H1 (cell line): ENCODE data around the gene A3GALT2. TPM values are rescaled to one million over a fixed set of nuclear protein-coding genes. Genes with fewer than 3 reads are reported as not detected.

ENCODE experiments used
- CTCF ChIA-PET: fragments of 300-600 bp; sonication (Branson Sonifier 250); formaldehyde crosslinking; loops from one replicate; lab custom pipeline; 2021; ENCODE audit not compliant: partially characterized antibody; lab: Charles Lee
- POLR2A ChIA-PET: fragments of 300-600 bp; sonication (Branson Sonifier 250); formaldehyde crosslinking; loops from one replicate; lab custom pipeline; 2021; ENCODE audit warnings: inconsistent platforms; ENCODE audit not compliant: partially characterized antibody; lab: Charles Lee
- DNase-seq, 2 experiments: peaks; one replicate each; pipeline versions ENCODE4 v3.0.0 to v3.0.0-alpha.2; 2010 to 2022; ENCODE audit warnings: low spot score in 2 of 2, low read depth in 1 of 2, mixed read lengths in 1 of 2
- FAIRE-seq: peaks from 2 replicates; lab custom pipeline; 2011; peaks lifted over from hg19 to GRCh38; lab: Jason Lieb, UNC
- H2AFZ ChIP-seq: 2 replicates; pipeline ENCODE4 v1.8.1; 2012; ENCODE audit warnings: low read length, inconsistent platforms
- H2AK5ac ChIP-seq: 2 replicates; pipeline ENCODE4 v1.6.1; 2013; ENCODE audit warnings: low read depth, low read length
- H2BK120ac ChIP-seq: replicated peaks from 2 replicates; pipeline ENCODE3; 2013; ENCODE audit warnings: low read depth, low read length, inconsistent platforms
- H2BK12ac ChIP-seq: 2 replicates; pipeline ENCODE4 v1.6.1; 2013; ENCODE audit warnings: low read depth, low read length
- H2BK15ac ChIP-seq: 2 replicates; pipeline ENCODE4 v1.6.1; 2013; ENCODE audit warnings: low read length
- H2BK20ac ChIP-seq: 2 replicates; pipeline ENCODE4 v1.6.1; 2013; ENCODE audit warnings: low read length
- H2BK5ac ChIP-seq: 2 replicates; pipeline ENCODE4 v1.6.1; 2013; ENCODE audit warnings: low read depth, low read length
- H3K14ac ChIP-seq: 2 replicates; pipeline ENCODE4 v1.6.1; 2013; ENCODE audit warnings: inconsistent platforms; ENCODE audit not compliant: insufficient read length
- H3K18ac ChIP-seq: 2 replicates; pipeline ENCODE4 v1.6.1; 2013; ENCODE audit warnings: low read length; ENCODE audit errors: extremely low read depth
- H3K23ac ChIP-seq: 2 replicates; pipeline ENCODE4 v1.6.1; 2013; ENCODE audit warnings: inconsistent platforms; ENCODE audit not compliant: insufficient read length
- H3K23me2 ChIP-seq: 2 replicates; pipeline ENCODE4 v1.6.1; 2013; ENCODE audit warnings: low read depth, low read length
- H3K27ac ChIP-seq: 2 replicates; pipeline ENCODE4 v1.6.1; 2011; ENCODE audit warnings: low read depth, low read length, inconsistent platforms
- H3K27me3 ChIP-seq, 4 experiments: replicated peaks in 1 of 4; 1 replicate in 1 of 4; 2 replicates in 3 of 4; pipeline versions ENCODE4 v1.6.1 to v1.8.1; 2011 to 2013; ENCODE audit warnings: low read length in 3 of 4, mild to moderate bottlenecking in 3 of 4, inconsistent platforms in 2 of 4, mixed read lengths in 2 of 4, moderate library complexity in 1 of 4; ENCODE audit not compliant: control insufficient read depth in 3 of 4, insufficient read depth in 3 of 4; ENCODE audit errors: extremely low read depth in 1 of 4
- H3K36me3 ChIP-seq, 4 experiments: 2 replicates each; pipeline versions ENCODE4 v1.6.1 to v1.8.1; 2011 to 2013; ENCODE audit warnings: mild to moderate bottlenecking in 4 of 4, low read length in 3 of 4, moderate library complexity in 2 of 4, control low read depth in 1 of 4, inconsistent platforms in 1 of 4; ENCODE audit not compliant: insufficient read depth in 4 of 4, control insufficient read depth in 2 of 4
- H3K4ac ChIP-seq: replicated peaks from 2 replicates; pipeline ENCODE3; 2013; ENCODE audit warnings: low read length, low read depth, mixed read lengths, inconsistent platforms; ENCODE audit not compliant: insufficient read length
- H3K4me1 ChIP-seq, 4 experiments: replicated peaks in 1 of 4; 1 replicate in 1 of 4; 2 replicates in 3 of 4; pipeline versions ENCODE4 v1.6.1 to v1.8.1; 2011 to 2013; ENCODE audit warnings: low read length in 3 of 4, inconsistent platforms in 2 of 4, mixed read lengths in 1 of 4; ENCODE audit not compliant: insufficient read depth in 4 of 4, control insufficient read depth in 3 of 4
- H3K4me2 ChIP-seq, 2 experiments: 2 replicates each; pipeline versions ENCODE4 v1.6.1 to v1.8.1; 2011 to 2013; ENCODE audit warnings: low read depth in 2 of 2, low read length in 2 of 2, control low read depth in 1 of 2, inconsistent platforms in 1 of 2, mild to moderate bottlenecking in 1 of 2; ENCODE audit not compliant: insufficient read depth in 1 of 2
- H3K4me3 ChIP-seq, 4 experiments: fragments of 200-600, 300-600 bp in 1 of 4; sonication (generic), shearing (Covaris generic), sonication (Bioruptor Twin) in 1 of 4; 2 replicates each; pipeline versions ENCODE4 v1.5.1 to v1.8.1; 2011 to 2016; ENCODE audit warnings: low read length in 4 of 4, low read depth in 3 of 4, control low read depth in 2 of 4, inconsistent platforms in 2 of 4, mild to moderate bottlenecking in 2 of 4, mixed read lengths in 1 of 4, moderate library complexity in 1 of 4; ENCODE audit not compliant: insufficient read depth in 2 of 4; ENCODE audit errors: extremely low read depth in 1 of 4
- H3K56ac ChIP-seq: replicated peaks from 2 replicates; pipeline ENCODE3; 2013; ENCODE audit warnings: low read depth, mild to moderate bottlenecking, mixed read lengths, low read length, inconsistent platforms; ENCODE audit not compliant: insufficient read length
- H3K79me1 ChIP-seq: 2 replicates; pipeline ENCODE4 v1.6.1; 2013; ENCODE audit warnings: low read depth, low read length, control low read depth
- H3K79me2 ChIP-seq, 2 experiments: 2 replicates each; pipeline versions ENCODE4 v1.6.1 to v1.8.1; 2012 to 2013; ENCODE audit warnings: low read length in 2 of 2, mild to moderate bottlenecking in 2 of 2, inconsistent platforms in 1 of 2; ENCODE audit not compliant: insufficient read depth in 2 of 2, control insufficient read depth in 1 of 2
- H3K9ac ChIP-seq, 4 experiments: replicated peaks in 1 of 4; 1 replicate in 1 of 4; 2 replicates in 3 of 4; pipeline versions ENCODE4 v1.6.1 to v1.8.1; 2011 to 2013; ENCODE audit warnings: low read depth in 3 of 4, low read length in 3 of 4, control low read depth in 2 of 4, mild to moderate bottlenecking in 2 of 4, moderate library complexity in 2 of 4, inconsistent platforms in 1 of 4; ENCODE audit errors: extremely low read depth in 1 of 4
- H3K9me3 ChIP-seq, 2 experiments: 2 replicates each; pipeline versions ENCODE4 v1.6.1 to v1.8.1; 2012 to 2013; ENCODE audit warnings: mild to moderate bottlenecking in 2 of 2, moderate library complexity in 2 of 2, control low read depth in 1 of 2, inconsistent platforms in 1 of 2, low read depth in 1 of 2, low read length in 1 of 2, mixed read lengths in 1 of 2; ENCODE audit not compliant: insufficient read depth in 2 of 2
- H4K20me1 ChIP-seq, 2 experiments: replicated peaks in 1 of 2; 2 replicates each; pipeline versions ENCODE3 to v1.8.1; 2011 to 2013; ENCODE audit warnings: inconsistent platforms in 2 of 2, low read length in 2 of 2, mild to moderate bottlenecking in 1 of 2; ENCODE audit not compliant: insufficient read depth in 2 of 2, control insufficient read depth in 1 of 2
- H4K5ac ChIP-seq: 2 replicates; pipeline ENCODE4 v1.6.1; 2013; ENCODE audit warnings: low read length, low read depth, mixed read lengths, inconsistent platforms; ENCODE audit not compliant: insufficient read length
- H4K8ac ChIP-seq: 2 replicates; pipeline ENCODE4 v1.8.0; 2013; ENCODE audit warnings: mild to moderate bottlenecking, moderate library complexity, low read length, inconsistent platforms; ENCODE audit not compliant: insufficient read depth; ENCODE audit errors: extremely low read depth
- H4K91ac ChIP-seq: replicated peaks from 2 replicates; pipeline ENCODE3; 2013; ENCODE audit warnings: low read length, mixed read lengths, inconsistent platforms; ENCODE audit not compliant: insufficient read length
- ATF2 ChIP-seq: IDR thresholded peaks from 2 replicates; pipeline ENCODE4 v1.6.1; 2012; ENCODE audit warnings: low read length, inconsistent platforms
- FOSL1 ChIP-seq: IDR thresholded peaks from 2 replicates; pipeline ENCODE4 v1.6.1; 2011; ENCODE audit warnings: mild to moderate bottlenecking, low read depth, low read length, moderate library complexity; ENCODE audit not compliant: insufficient read depth
- GTF2F1 ChIP-seq: IDR thresholded peaks from 2 replicates; pipeline ENCODE4 v1.6.1; 2012; ENCODE audit warnings: low read depth, low read length, improper control_type of control experiment, borderline replicate concordance
- KDM4A ChIP-seq: IDR thresholded peaks from one replicate; pipeline ENCODE4 v1.7.1; 2012; ENCODE audit warnings: low read depth, mild to moderate bottlenecking, moderate library complexity, low read length, inconsistent platforms; ENCODE audit not compliant: severe bottlenecking
- NANOG ChIP-seq: IDR thresholded peaks from 2 replicates; pipeline ENCODE4 v1.6.1; 2011; ENCODE audit warnings: low read length, low read depth, mild to moderate bottlenecking, inconsistent platforms; ENCODE audit not compliant: insufficient read depth, poor library complexity, severe bottlenecking
- RBBP5 ChIP-seq: IDR thresholded peaks from 2 replicates; pipeline ENCODE4 v1.7.1; 2012; ENCODE audit warnings: low read depth, mild to moderate bottlenecking, inconsistent platforms, low read length, moderate library complexity, borderline replicate concordance
- RFX5 ChIP-seq: IDR thresholded peaks from 2 replicates; pipeline ENCODE4 v1.6.1; 2011; ENCODE audit warnings: low read depth, low read length, improper control_type of control experiment, borderline replicate concordance
- SIN3A ChIP-seq, 2 experiments: IDR thresholded peaks in 1 of 2; conservative IDR thresholded peaks in 1 of 2; 2 replicates each; pipeline ENCODE4 v1.6.1; 2011 to 2012; ENCODE audit warnings: low read length in 2 of 2, improper control_type of control experiment in 1 of 2, low read depth in 1 of 2, mild to moderate bottlenecking in 1 of 2
- SRF ChIP-seq: IDR thresholded peaks from 2 replicates; pipeline ENCODE4 v1.6.1; 2011; ENCODE audit warnings: mild to moderate bottlenecking, low read depth, low read length, moderate library complexity
- TEAD4 ChIP-seq: IDR thresholded peaks from 2 replicates; pipeline ENCODE4 v1.6.1; 2012; ENCODE audit warnings: low read depth, low read length, inconsistent platforms, mixed read lengths
- WGBS, 2 experiments: shearing (Covaris generic) in 1 of 2; methylation state at CpG; one replicate each; pipeline versions ENCODE4 v1.1.6 to v1.1.7; 2013 to 2015; ENCODE audit warnings: low lambda C conversion rate in 2 of 2, mixed read lengths in 2 of 2, inconsistent platforms in 1 of 2, low coverage in 1 of 2, missing lambda C conversion rate in 1 of 2; ENCODE audit not compliant: insufficient replicate concordance in 2 of 2, insufficient coverage in 1 of 2, insufficient read length in 1 of 2; ENCODE audit errors: extremely low coverage in 1 of 2, missing lambda C conversion rate in 1 of 2; 5-methylcytosine and 5-hydroxymethylcytosine counted together
- polyA plus RNA-seq, 7 experiments: library from polyadenylated mRNA; depleted of rRNA in 3 of 7; stranded (reverse) in 5 of 7; unstranded in 2 of 7; fragments of >200 nt in 5 of 7; fragments of 200-250 nt in 2 of 7; gene quantifications; 1 replicate in 5 of 7; 2 replicates in 1 of 7; 4 replicates in 1 of 7; pipeline versions ENCODE4 v1.2.1 to v1.2.3, GENCODE V29; 2011 to 2013; ENCODE audit warnings: missing spikeins in 2 of 7, mixed read lengths in 2 of 7
- total RNA-seq: library from RNA; stranded (reverse); fragmentation: NEBNext Ultra II Directional; extraction: Animal tissue kit (Norgen Biotek cat#: 25700); gene quantifications from 2 replicates; pipeline ENCODE4 v1.2.1, GENCODE V29; 2021

A3GALT2 gene
- total and polyA plus RNA-seq, 2 of the 8 experiments (the other 6 are each of a cell fraction or from before 2014, with no cell fraction given): not detected

- H2AK5ac ChIP-seq: no peak overlapping the region
- TF ChIP-seq FOSL1: no peak
- no peak for TF ChIP-seq SRF
- no peak for TF ChIP-seq ATF2
- TF ChIP-seq SIN3A (conservative IDR thresholded peaks at IDR 0.05 in 1 of 2, IDR thresholded peaks at IDR 0.05 in 1 of 2; ENCODE audit: low read depth in 1 of 2, low read length in 2 of 2): no peak
- TF ChIP-seq GTF2F1: no peak
- TF ChIP-seq RFX5: no peak
- TF ChIP-seq TEAD4: no peak
- TF ChIP-seq NANOG: no peak
- no peak for TF ChIP-seq RBBP5
- TF ChIP-seq KDM4A: no peak
- TF ChIP-seq, all 59 proteins: peak for 0
- Histone ChIP-seq H2BK120ac (no peak overlapping the region), H2BK15ac (no peak overlapping the region), H3K23me2 (no peaks in the 10 kb centered on the region), H3K27me3 (no peaks in the 10 kb centered on the region; a peak in 2 of 7 replicates), H3K4me3 (no peak overlapping the region), H3K56ac (no peak overlapping the region), H2BK20ac (no peak overlapping the region), H3K27ac (no peak overlapping the region), H4K8ac (no peak overlapping the region), H3K36me3 (no peaks in the 10 kb centered on the region), H3K79me1 (no peaks in the 10 kb centered on the region), H3K9me3 (no peaks in the 10 kb centered on the region), H2AFZ (no peak overlapping the region), H3K79me2 (no peaks in the 10 kb centered on the region), H3K23ac (no peak overlapping the region), H3K9ac (no peak overlapping the region), H3K18ac (no peak overlapping the region), H2BK12ac (no peak overlapping the region), H3K4me2 (no peak overlapping the region), H4K5ac (no peak overlapping the region), H2BK5ac (no peak overlapping the region), H3K14ac (no peak overlapping the region), H3K4ac (no peak overlapping the region), H3K4me1 (peaks cover 0 to 15% (median 4%) of the 10 kb centered on the region in 4 experiments; a peak in 4 of 7 replicates), H4K20me1 (no peaks in the 10 kb centered on the region), H4K91ac (no peak overlapping the region)
- ChIA-PET CTCF (interaction anchor here (0.8 to 10.1 kb wide), 10 partner anchors 8 to 250 kb away, joined by 3 to 180 read pairs (median 4); partner anchors contain the start of gene ZSCAN20), POLR2A (interaction anchor here (1.1 kb wide), 1 partner anchor 9 kb away, joined by 3 read pairs; no protein-coding TSS in a partner anchor)
- 77% methylated on average over 2 of the region's 2 CpGs; no CpG with 5 or more reads in 1 of the 2 experiments for WGBS, 2 experiments
- no peak for FAIRE-seq
- no peak for DNase-seq
These were observed 48.9 kb upstream of the A3GALT2 start for GRCh38 chr1:33369764-33370163.
